Lung (tissue), 12 donors: ENCODE measurements around the gene APC2. TPM values are rescaled to one million over a fixed set of nuclear protein-coding genes. Genes with fewer than 3 reads are reported as not detected.

ENCODE experiments used
- ATAC-seq: fragments of 200-7000 bp; cut with Tn5 transposase; one replicate; pipeline ENCODE4 v1.9.1; 2020; ENCODE audit warnings: moderate number of reproducible peaks; ENCODE audit not compliant: insufficient read depth, low FRiP score
- DNase-seq, 3 donors: peaks; one replicate each; pipeline ENCODE4 v3.0.0-alpha.2; 2013 to 2017
- H3K27ac ChIP-seq, 2 donors: one replicate each; pipeline ENCODE4 v1.5.1; 2013; ENCODE audit warnings: mild to moderate bottlenecking in 2 of 2, moderate library complexity in 2 of 2, control low read depth in 1 of 2, inconsistent platforms in 1 of 2, low read depth in 1 of 2, low read length in 1 of 2
- H3K27me3 ChIP-seq, 3 donors: one replicate each; pipeline ENCODE4 v1.5.1; 2013; ENCODE audit warnings: low read length in 2 of 3; ENCODE audit not compliant: control insufficient read depth in 3 of 3, insufficient read depth in 3 of 3
- H3K36me3 ChIP-seq, 4 donors: one replicate each; pipeline ENCODE4 v1.5.1; 2013; ENCODE audit warnings: low read length in 4 of 4, mild to moderate bottlenecking in 1 of 4, moderate library complexity in 1 of 4; ENCODE audit not compliant: control insufficient read depth in 4 of 4, insufficient read depth in 4 of 4
- H3K4me1 ChIP-seq, 5 donors: one replicate each; pipeline ENCODE4 v1.5.1; 2013; ENCODE audit warnings: low read length in 5 of 5, mild to moderate bottlenecking in 2 of 5, moderate library complexity in 1 of 5; ENCODE audit not compliant: control insufficient read depth in 5 of 5, insufficient read depth in 5 of 5
- H3K4me3 ChIP-seq: one replicate; pipeline ENCODE4 v1.5.1; 2013; ENCODE audit warnings: mild to moderate bottlenecking, control low read depth, moderate library complexity
- H3K9ac ChIP-seq, 2 donors: one replicate each; pipeline ENCODE4 v1.5.1; 2013; ENCODE audit warnings: low read length in 2 of 2, control low read depth in 1 of 2; ENCODE audit not compliant: insufficient read depth in 1 of 2
- H3K9me3 ChIP-seq, 4 donors: one replicate each; pipeline ENCODE4 v1.5.1; 2013; ENCODE audit warnings: low read length in 3 of 4, mild to moderate bottlenecking in 1 of 4, moderate library complexity in 1 of 4; ENCODE audit not compliant: control insufficient read depth in 4 of 4, insufficient read depth in 3 of 4
- WGBS, 2 donors: extraction: QIAGEN DNeasy Blood & Tissue Kit; methylation state at CpG; one replicate each; pipeline ENCODE4 v1.1.7; 2013; 5-methylcytosine and 5-hydroxymethylcytosine counted together
- polyA plus RNA-seq, 2 donors: library from polyadenylated mRNA; stranded (reverse); fragments of 200-250 nt; gene quantifications; one replicate each; pipeline ENCODE4 v1.2.1, GENCODE V29; 2013
- total RNA-seq, 2 donors: library from RNA; depleted of rRNA in 1 of 2; stranded (reverse); fragments of >200 nt in 1 of 2; gene quantifications; one replicate each; pipeline ENCODE4 v1.2.1, GENCODE V29; 2014 to 2021
- TF ChIP-seq, protein P1 (sequence below): IDR thresholded peaks from 2 replicates; pipeline ENCODE4 v1.5.1; 2012; ENCODE audit warnings: mild to moderate bottlenecking; ENCODE audit errors: control extremely low read depth, extremely low read depth
- donor health status: control.
- donor health status: control.
- donor health status: Bipolar disorder and iron deficiency.
- donor health status: healthy.
- donor health status: DM: yes; HTN: yes; CAD: no.

APC2 gene
- total and polyA plus RNA-seq, 4 donors: 0.01 to 0.37 (median 0.10) TPM

- Histone ChIP-seq H3K4me1 (peaks cover 0 to 57% (median 11%) of the 10 kb centered on the region in 5 donors), H3K9ac (no peak overlapping the region), H3K4me3 (no peak overlapping the region), H3K36me3 (peaks cover 0 to 2% (median 0%) of the 10 kb centered on the region in 4 donors), H3K27ac (no peak overlapping the region), H3K27me3 (peaks cover 16 to 45% (median 38%) of the 10 kb centered on the region in 3 donors), H3K9me3 (peaks cover 0 to 14% (median 0%) of the 10 kb centered on the region in 4 donors)
- WGBS, 2 donors: 1 to 2% methylated on average over 60 to 117 of the region's 117 CpGs
- ATAC-seq: no peak
- TF ChIP-seq, protein P1, sequence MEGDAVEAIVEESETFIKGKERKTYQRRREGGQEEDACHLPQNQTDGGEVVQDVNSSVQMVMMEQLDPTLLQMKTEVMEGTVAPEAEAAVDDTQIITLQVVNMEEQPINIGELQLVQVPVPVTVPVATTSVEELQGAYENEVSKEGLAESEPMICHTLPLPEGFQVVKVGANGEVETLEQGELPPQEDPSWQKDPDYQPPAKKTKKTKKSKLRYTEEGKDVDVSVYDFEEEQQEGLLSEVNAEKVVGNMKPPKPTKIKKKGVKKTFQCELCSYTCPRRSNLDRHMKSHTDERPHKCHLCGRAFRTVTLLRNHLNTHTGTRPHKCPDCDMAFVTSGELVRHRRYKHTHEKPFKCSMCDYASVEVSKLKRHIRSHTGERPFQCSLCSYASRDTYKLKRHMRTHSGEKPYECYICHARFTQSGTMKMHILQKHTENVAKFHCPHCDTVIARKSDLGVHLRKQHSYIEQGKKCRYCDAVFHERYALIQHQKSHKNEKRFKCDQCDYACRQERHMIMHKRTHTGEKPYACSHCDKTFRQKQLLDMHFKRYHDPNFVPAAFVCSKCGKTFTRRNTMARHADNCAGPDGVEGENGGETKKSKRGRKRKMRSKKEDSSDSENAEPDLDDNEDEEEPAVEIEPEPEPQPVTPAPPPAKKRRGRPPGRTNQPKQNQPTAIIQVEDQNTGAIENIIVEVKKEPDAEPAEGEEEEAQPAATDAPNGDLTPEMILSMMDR: no peak
- no peak for DNase-seq
These were observed 19.5 kb downstream of the APC2 start for GRCh38 chr19:1469255-1470054.

DNA sequence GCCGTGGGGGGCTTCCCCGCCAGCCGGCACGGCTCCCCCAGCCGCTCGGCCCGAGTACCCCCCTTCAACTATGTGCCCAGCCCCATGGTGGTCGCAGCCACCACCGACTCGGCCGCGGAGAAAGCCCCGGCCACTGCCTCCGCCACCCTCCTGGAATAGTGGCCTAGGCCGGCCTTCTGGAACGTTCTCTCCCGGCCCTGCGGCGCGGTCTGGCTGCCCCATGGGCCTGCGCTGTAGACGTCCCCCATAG, 20.1 kb downstream of the APC2 start:
- no peak for DNase-seq
- Histone ChIP-seq H3K27ac (no peak overlapping the region), H3K27me3 (peaks cover 16 to 40% (median 36%) of the 10 kb centered on the region in 3 donors), H3K36me3 (peaks cover 0 to 7% (median 0%) of the 10 kb centered on the region in 4 donors), H3K4me1 (peaks cover 0 to 57% (median 11%) of the 10 kb centered on the region in 5 donors), H3K4me3 (no peak overlapping the region), H3K9me3 (peaks cover 0 to 14% (median 0%) of the 10 kb centered on the region in 4 donors), H3K9ac (no peak overlapping the region)
- TF ChIP-seq, protein P1: no peak
- WGBS, 2 donors: 5 to 8% methylated on average over 22 of the region's 22 CpGs
- no peak for ATAC-seq

DNA sequence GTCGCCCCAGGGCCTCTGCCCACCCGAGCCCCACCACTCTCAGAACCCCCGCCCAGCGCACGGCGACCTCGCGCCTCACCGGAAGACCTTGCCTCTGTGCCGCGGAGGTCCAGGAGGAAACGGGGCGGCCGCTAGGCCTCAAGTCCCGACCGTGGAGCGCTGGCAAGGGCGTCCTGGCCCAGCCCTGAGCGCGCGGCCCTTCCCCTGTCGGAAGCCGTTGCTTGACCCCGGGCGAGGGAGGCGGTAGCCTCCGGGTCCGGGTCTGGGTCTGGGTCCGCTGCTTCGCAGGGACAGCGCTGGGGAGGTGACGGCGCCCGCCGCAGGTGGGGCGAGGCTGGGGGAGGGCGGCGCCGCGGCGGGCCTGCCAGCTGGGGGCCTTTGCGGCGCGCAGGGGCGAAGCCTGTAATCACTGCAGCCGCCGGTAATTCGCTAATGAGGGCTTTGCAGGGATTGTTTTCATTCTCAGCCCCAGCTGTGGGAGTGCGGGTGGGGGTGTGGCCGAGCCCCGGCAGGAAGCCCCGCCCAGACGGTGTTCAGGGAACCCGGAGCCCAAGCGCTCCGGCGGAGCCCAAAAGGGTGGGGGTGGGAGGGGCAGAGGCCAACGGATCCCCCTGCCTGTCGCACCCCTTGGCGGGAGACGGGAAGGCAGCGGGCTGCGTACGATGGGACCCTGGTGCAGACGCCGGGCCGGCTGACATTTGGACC, 20.5 kb downstream of the APC2 start:
- Histone ChIP-seq H3K4me1 (peaks cover 0 to 53% (median 11%) of the 10 kb centered on the region in 5 donors), H3K4me3 (no peak overlapping the region), H3K36me3 (peaks cover 0 to 10% (median 0%) of the 10 kb centered on the region in 4 donors), H3K9ac (no peak overlapping the region), H3K27ac (no peak overlapping the region), H3K27me3 (peaks cover 16 to 38% (median 34%) of the 10 kb centered on the region in 3 donors), H3K9me3 (peaks cover 0 to 14% (median 0%) of the 10 kb centered on the region in 4 donors)
- ATAC-seq: no peak
- WGBS, 2 donors: 0 to 1% methylated on average over 63 to 67 of the region's 67 CpGs
- no peak for DNase-seq
- TF ChIP-seq, protein P1: no peak
